HG03457 (cell line): ENCODE data around the gene FBXO42.
"Not testable (repeated sequence)": the region's sequence is repeated elsewhere in the genome, so short reads cannot be mapped to it uniquely, and the experiment has no call there.

Experiments
- ATAC-seq: cut with Tn5 transposase; IDR thresholded peaks from one replicate; pipeline ENCODE4 v1.9.1; 2021; ENCODE audit warnings: moderate number of reproducible peaks; ENCODE audit not compliant: unreplicated experiment

FBXO42 gene

GRCh38 chr1:16372535-16373285, 20.4 kb upstream of the FBXO42 start:
- ATAC-seq: no peak

- ATAC-seq: no peak
Measured at GRCh38 chr1:16371725-16372124, 19.4 kb upstream of the FBXO42 start.

- ATAC-seq: no peak
Measured at GRCh38 chr1:16369821-16370220, 17.5 kb upstream of the FBXO42 start.

- no peak for ATAC-seq
Measured at GRCh38 chr1:16367968-16368890, 15.9 kb upstream of the FBXO42 start.

- peak; percentile 45 for ATAC-seq
Measured at GRCh38 chr1:16367258-16367967, 15.1 kb upstream of the FBXO42 start.

GRCh38 chr1:16366722-16367257, 14.5 kb upstream of the FBXO42 start, which contains the start of gene SZRD1:
Gene SZRD1 (plus strand): TSS chr1:16367242. CDS start chr1:16367258, 16 bp downstream.
- peak; percentile 76 for ATAC-seq

GRCh38 chr1:16365146-16365498, 12.8 kb upstream of the FBXO42 start:
- ATAC-seq: not testable (repeated sequence)

- ATAC-seq: no peak
Measured at GRCh38 chr1:16356867-16357266, 4.6 kb upstream of the FBXO42 start.

GRCh38 chr1:16354619-16355018, 2.3 kb upstream of the FBXO42 start:
- no peak for ATAC-seq

GRCh38 chr1:16352842-16353535, 709 bp upstream of the FBXO42 start:
- no peak for ATAC-seq

GRCh38 chr1:16351456-16351993, 755 bp downstream of the FBXO42 start:
- no peak for ATAC-seq

GRCh38 chr1:16349847-16350406, 2.4 kb downstream of the FBXO42 start:
- ATAC-seq: no peak

GRCh38 chr1:16348414-16349182, 3.7 kb downstream of the FBXO42 start:
- no peak for ATAC-seq

- not testable (repeated sequence) for ATAC-seq
Measured at GRCh38 chr1:16343276-16343675, 9.0 kb downstream of the FBXO42 start.

GRCh38 chr1:16342331-16343062, 9.8 kb downstream of the FBXO42 start:
- ATAC-seq: no peak

GRCh38 chr1:16340673-16341072, 11.6 kb downstream of the FBXO42 start:
- ATAC-seq: no peak

- ATAC-seq: no peak
Measured at GRCh38 chr1:16338961-16339360, 13.3 kb downstream of the FBXO42 start.

GRCh38 chr1:16334655-16335340, 17.5 kb downstream of the FBXO42 start:
- ATAC-seq: no peak
